Omental fat pad (tissue), 4 donors: Measurements from ENCODE around the gene CEACAM3. TPM values are rescaled to one million over a fixed set of nuclear protein-coding genes. Genes with fewer than 3 reads are reported as not detected.

Source experiments
- ATAC-seq: fragments of 150-250 bp; one replicate; pipeline ENCODE4 v1.9.1; 2016; ENCODE audit warnings: mild to moderate bottlenecking, moderate library complexity; ENCODE audit not compliant: low FRiP score
- DNase-seq: peaks from one replicate; pipeline ENCODE4 v3.0.0-alpha.2; 2019; ENCODE audit warnings: low spot score
- CTCF ChIP-seq, 3 donors: fragments of 450-650 bp; IDR thresholded peaks; one replicate each; pipeline ENCODE4 v1.5.1; 2016 to 2017; ENCODE audit warnings: antibody characterized with exemption in 3 of 3, mild to moderate bottlenecking in 3 of 3, moderate library complexity in 2 of 3
- total RNA-seq, 4 donors: library from RNA; depleted of rRNA; stranded (reverse); fragments of >200 nt; gene quantifications; one replicate each; pipeline ENCODE4 v1.1.0, GENCODE V29; 2016

Gene CEACAM3
- total RNA-seq, 4 donors from 2014 or later, result 20.3 TPM; not detected in 3

GRCh38 chr19:41815301-41815700 is 18.9 kb downstream of the CEACAM3 start:
- DNase-seq, result no peak
- TF ChIP-seq CTCF (IDR thresholded peaks at IDR 0.05), result no peak

GRCh38 chr19:41816761-41817160 is 20.4 kb downstream of the CEACAM3 start:
- ATAC-seq, result no peak
- DNase-seq, result no peak
- no peak for TF ChIP-seq CTCF (IDR thresholded peaks at IDR 0.05)

More at GRCh38 chr19:41815301-41815700, 18.9 kb downstream of the CEACAM3 start:
- no peak for ATAC-seq

- DNase-seq (no peak), ATAC-seq (no peak)
- TF ChIP-seq CTCF (IDR thresholded peaks at IDR 0.05), result no peak
Observed at GRCh38 chr19:41821003-41821735, 24.8 kb downstream of the CEACAM3 start.

GRCh38 chr19:41837981-41838708 is 41.8 kb downstream of the CEACAM3 start:
- ATAC-seq (no peak), DNase-seq (no peak)
- no peak for TF ChIP-seq CTCF (IDR thresholded peaks at IDR 0.05)

GRCh38 chr19:41839211-41839610 is 42.8 kb downstream of the CEACAM3 start:
- no peak for ATAC-seq
- TF ChIP-seq CTCF (IDR thresholded peaks at IDR 0.05), result no peak
- DNase-seq, result no peak

GRCh38 chr19:41843371-41843770 is 47.0 kb downstream of the CEACAM3 start:
- DNase-seq, result no peak
- no peak for TF ChIP-seq CTCF (IDR thresholded peaks at IDR 0.05)

More at GRCh38 chr19:41843371-41843770, 47.0 kb downstream of the CEACAM3 start:
- no peak for ATAC-seq
